ENCODE measurements around the gene MYO3B. TPM values are rescaled to one million over a fixed set of nuclear protein-coding genes. Genes with fewer than 3 reads are reported as not detected.

MYO3B gene
- total and polyA plus RNA-seq, 2 donors (not counting 3 experiments of a cell fraction or from before 2014, with no cell fraction given), result 0.03 TPM; not detected in 1

GRCh38 chr2:170567429-170567828 lies 389.5 kb downstream of the MYO3B start:
- TF ChIP-seq JUN (IDR thresholded peaks at IDR 0.05; ENCODE audit: borderline replicate concordance, insufficient read depth, insufficient read length, low read depth) (no peak), GATA2 (IDR thresholded peaks at IDR 0.05; ENCODE audit: insufficient read depth, insufficient read length, low read depth, low read length) (no peak), EZH2 (IDR thresholded peaks at IDR 0.05; ENCODE audit: borderline replicate concordance, low read depth, low read length, severe bottlenecking) (no peak), POLR2AphosphoS5 (IDR thresholded peaks at IDR 0.05; ENCODE audit: insufficient read depth, low read depth, low read length) (no peak), MYC (IDR thresholded peaks at IDR 0.05; ENCODE audit: low read depth, low read length) (no peak), FOS (IDR thresholded peaks at IDR 0.05; ENCODE audit: borderline replicate concordance, insufficient read depth, low read length) (no peak), MAX (IDR thresholded peaks at IDR 0.05; ENCODE audit: insufficient read depth, insufficient read length) (no peak), CTCF (IDR thresholded peaks at IDR 0.05; ENCODE audit: extremely low read depth in 1 of 2, insufficient read depth in 1 of 2, low read depth in 1 of 2, low read length in 2 of 2) (no peak), POLR2A (IDR thresholded peaks at IDR 0.05; ENCODE audit: low read depth, low read length) (no peak)
- ChIA-PET POLR2A (no interaction called here), CTCF (no interaction called here)
- Histone ChIP-seq H3K36me3 (ENCODE audit: control insufficient read depth in 2 of 2, extremely low read depth in 1 of 2, insufficient read depth in 2 of 2, low read length in 2 of 2) (no peaks in the 10 kb centered on the region), H3K9me3 (replicated peaks; ENCODE audit: control insufficient read depth, insufficient read depth, low read length) (no peaks in the 10 kb centered on the region), H3K9ac (replicated peaks; ENCODE audit: extremely low read depth, insufficient read depth, low read length) (no peak overlapping the region), H3K9me1 (replicated peaks; ENCODE audit: control insufficient read depth, extremely low read depth, insufficient read depth, low read length) (no peaks in the 10 kb centered on the region), H3K27ac (ENCODE audit: insufficient read depth, low read depth, low read length) (no peak overlapping the region), H3K4me2 (ENCODE audit: insufficient read depth, low read length) (no peak overlapping the region), H3K27me3 (ENCODE audit: control insufficient read depth in 2 of 2, insufficient read depth in 2 of 2, low read length in 2 of 2) (peaks cover 0 to 9% of the 10 kb centered on the region in 2 experiments), H3K79me2 (ENCODE audit: control insufficient read depth, insufficient read depth, low read length) (no peaks in the 10 kb centered on the region), H2AFZ (ENCODE audit: low read depth, low read length) (no peak overlapping the region), H3K4me1 (ENCODE audit: control insufficient read depth, extremely low read depth, insufficient read depth, low read length) (no peaks in the 10 kb centered on the region), H4K20me1 (replicated peaks; ENCODE audit: control insufficient read depth, extremely low read depth, insufficient read depth, low read length) (no peaks in the 10 kb centered on the region), H3K4me3 (replicated peaks in 1 of 3; ENCODE audit: insufficient read depth in 1 of 3, low read depth in 1 of 3, low read length in 3 of 3) (no peak overlapping the region)
- intact Hi-C loops (cut with micrococcal nuclease) (no loop called here), dilution Hi-C loops (cut with MboI; ENCODE audit: extremely low pct_ligation_motif_present, low sequenced_read_pairs) (no loop called here)
- no TSS peak for BruUV-seq (replicated peaks)
- FAIRE-seq (no peak), DNase-seq (ENCODE audit: low read depth, low spot score) (no peak)
